COLO668 (cell line): ENCODE results near the gene PAPSS1.
"Not testable (repeated sequence)": the region's sequence is repeated elsewhere in the genome, so short reads cannot be mapped to it uniquely, and the experiment has no call there.

Experiments
- DNase-seq: peaks from one replicate; lab custom pipeline; 2025; ENCODE audit not compliant: unreplicated experiment; lab: John Stamatoyannopoulos, UW

PAPSS1 gene

DNA sequence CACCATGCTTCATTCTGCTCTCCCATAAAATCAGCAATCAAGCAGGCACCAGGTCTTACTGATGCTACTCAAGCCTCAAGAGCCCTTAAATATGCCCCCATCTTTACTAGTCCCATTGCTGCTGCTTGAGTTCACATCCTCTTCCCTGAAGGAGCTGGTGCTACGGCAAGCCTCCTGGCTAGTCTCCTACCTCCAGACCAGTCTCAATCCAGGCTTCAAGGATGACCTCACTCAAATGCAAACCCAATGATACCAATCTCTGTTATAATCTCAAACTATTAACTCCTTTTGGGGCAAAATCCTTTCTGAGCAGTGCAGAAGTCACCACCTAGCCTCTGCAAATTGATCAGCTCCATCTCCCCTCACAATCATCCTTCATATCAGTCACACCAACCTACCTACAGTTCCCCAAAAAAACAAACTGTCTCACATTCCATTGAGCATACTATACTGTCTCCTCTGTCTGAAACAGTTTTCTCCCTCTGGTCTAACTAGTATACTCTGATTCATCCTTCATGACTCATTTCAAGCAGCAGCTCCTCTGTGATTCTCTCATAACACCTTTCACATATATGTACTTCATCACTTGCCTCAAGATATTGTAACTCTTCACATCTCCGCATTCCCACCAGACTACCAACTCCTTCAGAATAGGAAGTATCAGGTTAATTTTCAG lies 30.0 kb downstream of the PAPSS1 start:
- DNase-seq: no peak

DNA sequence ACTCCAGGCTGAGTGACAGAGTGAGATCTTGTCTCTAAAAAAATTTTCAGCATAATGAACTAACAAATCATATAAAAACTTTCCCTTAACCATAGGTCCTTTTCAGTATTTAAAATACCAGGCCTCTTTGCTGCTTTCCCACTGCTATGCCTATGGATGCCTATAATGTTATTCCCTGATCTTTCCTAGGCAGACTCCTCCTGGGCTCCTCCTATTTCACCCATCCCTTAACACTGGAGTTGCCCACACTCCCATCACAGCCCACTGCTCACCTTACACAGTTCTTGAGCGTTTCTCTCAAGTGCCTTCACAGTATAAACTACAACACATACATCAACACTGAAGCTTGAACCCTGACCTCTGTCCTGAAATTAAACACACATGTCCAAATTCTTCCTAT lies 31.6 kb downstream of the PAPSS1 start:
- no peak for DNase-seq

DNA sequence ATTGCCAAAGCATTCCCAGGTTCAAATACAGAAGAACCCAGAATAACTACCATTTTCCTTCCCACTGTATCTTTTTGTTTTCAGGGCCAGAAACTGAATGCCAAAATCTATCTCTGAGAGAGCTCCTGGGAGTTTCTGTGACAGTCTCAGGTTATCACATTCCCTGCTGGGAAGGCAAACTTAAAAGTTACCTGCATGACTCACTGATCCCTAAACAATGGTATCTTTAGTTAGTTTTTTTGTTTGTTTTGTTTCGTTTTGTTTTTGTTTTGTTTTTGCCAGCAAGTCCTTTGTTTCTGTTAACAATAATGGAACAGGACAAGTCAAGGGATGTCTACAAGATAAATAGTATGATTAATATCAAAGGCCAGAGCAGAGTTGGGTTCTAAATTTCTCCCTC lies 34.3 kb downstream of the PAPSS1 start:
- DNase-seq: no peak

DNA sequence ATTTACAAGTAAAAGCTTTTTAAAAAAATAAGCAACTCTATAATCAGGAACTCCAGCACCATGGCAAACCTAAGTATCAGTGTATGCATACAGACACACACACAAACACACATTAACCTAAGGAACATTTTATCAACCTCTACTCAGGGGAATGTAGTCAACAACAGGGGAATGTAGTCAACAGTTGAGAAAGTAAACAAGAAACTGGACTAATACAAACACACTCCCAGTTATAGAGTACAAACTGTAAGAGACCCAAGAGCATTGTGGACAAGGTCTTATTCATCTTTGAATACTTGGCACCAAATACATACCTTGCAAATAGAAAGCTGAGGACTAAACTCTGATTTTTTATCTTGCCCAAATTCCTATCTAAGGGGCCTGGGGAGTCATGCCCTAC lies 36.2 kb downstream of the PAPSS1 start:
- no peak for DNase-seq

DNA sequence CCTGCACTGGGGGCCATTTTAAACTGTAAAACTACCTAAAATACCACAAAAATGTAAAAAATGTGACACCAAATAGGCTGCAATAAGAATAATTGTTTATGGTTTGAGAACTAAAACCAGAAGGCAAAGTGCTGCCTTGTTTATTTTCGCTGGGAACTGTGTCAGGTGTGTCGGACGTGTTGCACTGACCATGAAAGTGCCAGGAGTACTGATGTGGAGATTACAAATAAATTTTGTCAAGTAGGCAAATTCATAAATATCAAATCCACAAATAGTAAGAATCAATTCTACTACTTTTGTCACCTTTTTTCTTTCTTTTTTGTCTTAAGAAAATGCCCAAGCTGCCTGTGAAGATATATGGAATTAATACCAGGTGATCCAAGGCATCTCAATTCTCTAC lies 37.7 kb downstream of the PAPSS1 start:
- no peak for DNase-seq

DNA sequence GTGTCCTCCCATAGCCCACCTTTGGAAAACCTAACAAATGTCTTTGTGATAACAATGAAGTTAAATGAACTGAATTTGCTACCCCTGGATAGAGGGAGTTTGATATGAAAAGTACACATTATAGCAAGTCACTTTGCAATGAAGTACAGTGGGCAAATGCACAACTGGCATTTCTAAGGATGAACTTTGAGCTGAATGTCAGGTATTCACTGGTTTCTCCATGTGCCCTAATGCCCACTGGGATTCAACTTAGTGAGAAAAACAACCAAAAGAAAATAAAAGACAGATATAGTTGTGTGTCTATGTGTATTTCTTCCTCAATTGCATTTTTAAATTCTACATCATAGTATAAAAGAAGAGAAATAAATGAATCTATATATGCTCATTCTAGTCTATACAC lies 51.0 kb downstream of the PAPSS1 start:
- no peak for DNase-seq

DNA sequence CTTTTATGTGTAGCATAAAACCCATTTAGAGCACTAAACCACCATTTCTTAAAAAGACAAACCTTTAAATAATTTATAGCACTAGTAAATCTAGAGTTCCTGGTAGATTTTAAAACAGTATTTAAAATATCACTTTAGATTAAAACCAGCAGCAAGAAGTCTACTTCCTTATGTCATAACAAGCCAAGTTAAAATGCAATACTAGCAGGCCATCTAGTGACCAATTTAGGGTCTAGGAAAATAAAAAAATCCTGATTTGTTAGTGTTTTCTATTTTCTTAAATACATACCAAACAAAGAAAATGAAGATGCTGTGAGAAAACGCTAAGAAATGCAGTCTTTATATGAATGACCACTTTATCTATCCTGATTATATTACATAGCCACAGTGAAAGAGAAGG lies 53.9 kb downstream of the PAPSS1 start:
- DNase-seq: no peak

DNA sequence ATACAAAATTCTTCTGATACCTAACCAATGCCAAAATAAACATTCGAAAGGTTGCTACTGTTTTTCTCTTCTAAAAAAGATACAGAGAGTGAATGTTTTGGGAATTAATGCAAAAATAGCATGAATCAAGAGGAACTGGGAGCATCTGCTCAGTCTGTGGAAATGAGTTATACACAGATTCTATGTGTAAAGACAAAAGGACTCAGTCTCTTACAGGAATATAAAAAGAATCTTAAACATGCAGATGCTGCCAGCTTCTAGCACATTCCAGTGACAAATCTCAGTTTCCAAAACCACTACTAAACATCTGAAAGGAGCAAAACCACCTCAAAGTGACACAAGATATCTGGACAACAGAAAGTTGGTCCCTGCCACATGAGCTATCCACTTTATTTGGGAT lies 55.0 kb downstream of the PAPSS1 start:
- no peak for DNase-seq

DNA sequence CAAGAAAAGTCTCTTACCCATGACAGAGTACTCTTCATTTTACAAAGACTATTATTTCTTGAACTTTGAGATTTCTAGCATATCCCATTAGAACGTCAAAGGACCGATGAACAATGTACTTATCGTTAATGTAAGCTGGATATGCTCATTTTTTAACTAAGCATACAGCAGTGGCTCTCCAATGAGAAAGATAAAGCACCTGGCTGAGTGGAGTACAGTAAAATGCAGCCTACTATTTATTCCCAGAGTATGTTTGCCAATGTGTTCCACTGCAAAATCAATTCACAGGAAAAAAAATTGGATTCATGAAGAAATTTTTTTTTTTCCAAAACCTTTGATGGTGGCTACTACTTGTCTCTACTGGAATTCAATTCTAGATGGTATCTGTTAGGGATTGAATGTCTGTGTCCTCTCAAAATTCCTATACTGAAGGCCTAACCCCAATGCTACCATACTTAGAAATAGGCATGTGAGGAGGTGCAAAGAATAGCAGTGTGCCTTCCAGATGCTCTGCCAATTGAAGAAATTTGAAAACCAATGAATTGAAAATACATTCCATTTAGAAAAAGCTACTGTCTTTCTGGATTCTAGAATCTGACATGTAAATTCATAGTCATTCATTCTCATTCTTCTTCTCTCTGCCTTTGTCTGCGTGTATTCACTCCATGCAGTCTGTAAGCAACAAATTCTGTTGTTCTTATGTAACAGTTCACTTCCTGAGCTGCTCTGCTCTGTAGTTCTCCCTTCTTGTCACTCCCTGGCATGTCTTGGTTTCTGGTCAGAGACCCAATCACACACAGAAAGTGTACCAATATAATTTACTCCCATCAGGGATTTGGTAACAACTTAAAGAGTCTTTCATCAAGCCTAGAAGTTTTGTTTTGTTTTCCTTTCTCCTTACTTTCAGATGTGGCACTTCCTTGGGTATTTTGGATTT lies 61.4 kb downstream of the PAPSS1 start:
- DNase-seq: no peak

DNA sequence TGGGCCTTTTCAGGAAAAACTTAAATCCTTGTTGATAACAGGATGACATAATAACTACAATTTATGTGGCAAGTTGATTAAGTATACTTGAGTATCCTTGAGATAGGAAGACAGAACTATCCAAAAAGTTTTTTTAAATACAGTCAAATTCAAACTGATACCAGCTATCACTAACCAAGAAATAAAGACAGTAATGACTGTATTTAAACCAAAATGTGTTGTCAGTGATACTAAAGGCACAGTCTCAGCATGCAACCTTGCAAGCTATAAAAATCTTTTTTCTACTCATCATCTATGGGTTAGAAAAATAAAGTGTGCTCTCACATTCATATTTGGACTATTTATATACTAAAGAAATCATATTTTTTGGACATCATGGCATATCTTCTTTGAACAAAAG lies 64.7 kb downstream of the PAPSS1 start:
- no peak for DNase-seq

DNA sequence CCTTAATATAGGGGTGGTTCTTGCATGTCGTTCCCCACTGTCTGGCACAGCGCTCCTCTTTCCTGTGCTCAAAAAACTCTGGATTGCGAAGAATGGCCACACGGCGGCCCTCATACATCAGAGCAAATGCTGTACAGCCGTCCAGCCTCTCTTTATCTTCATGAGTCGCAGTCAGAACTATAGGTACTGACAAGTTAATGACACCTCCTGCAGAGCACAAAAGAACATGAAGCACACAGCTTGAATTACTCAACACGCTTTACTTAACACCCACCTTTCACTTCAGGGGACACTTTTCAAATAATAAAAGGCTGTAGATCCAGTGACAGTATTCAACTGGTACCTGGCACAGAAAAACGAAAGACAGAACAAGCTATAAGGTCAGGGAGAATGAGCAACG lies 65.3 kb downstream of the PAPSS1 start:
- DNase-seq: no peak

DNA sequence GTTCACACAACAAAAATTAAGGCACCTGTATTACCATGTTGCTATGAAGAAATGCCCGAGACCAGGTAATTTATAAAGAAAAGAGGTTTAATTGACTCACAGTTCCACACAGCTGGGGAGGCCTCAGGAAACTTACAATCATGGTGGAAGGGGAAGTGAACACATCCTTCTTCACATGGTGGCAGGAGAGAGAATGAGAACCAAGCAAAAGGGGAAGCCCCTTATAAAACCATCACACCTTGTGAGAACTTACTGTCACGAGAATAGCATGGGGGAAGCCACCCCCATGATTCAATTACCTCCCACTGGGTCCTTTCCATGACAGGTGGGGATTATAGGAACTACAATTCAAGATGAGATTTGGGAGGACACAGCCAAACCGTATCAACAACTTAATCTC lies 68.6 kb downstream of the PAPSS1 start:
- DNase-seq: not testable (repeated sequence)

DNA sequence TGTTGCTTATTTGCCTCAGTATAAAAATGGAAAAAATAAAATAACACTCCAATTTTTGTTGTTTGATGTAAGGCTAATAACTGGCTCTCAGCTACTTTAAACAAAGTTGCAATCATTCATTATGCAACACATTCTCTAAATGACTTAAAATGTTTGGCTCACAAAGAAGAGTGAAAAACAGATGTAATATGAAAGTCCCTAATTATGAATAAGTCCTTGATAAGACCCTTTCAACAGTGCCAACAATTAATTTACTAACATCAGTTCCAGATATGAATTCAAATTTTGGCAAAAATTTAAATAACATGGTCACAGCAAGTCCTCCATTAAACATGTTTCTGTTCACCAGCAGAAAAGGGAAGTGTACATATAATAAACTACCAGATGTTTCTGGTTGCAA lies 69.8 kb downstream of the PAPSS1 start:
- DNase-seq: no peak

DNA sequence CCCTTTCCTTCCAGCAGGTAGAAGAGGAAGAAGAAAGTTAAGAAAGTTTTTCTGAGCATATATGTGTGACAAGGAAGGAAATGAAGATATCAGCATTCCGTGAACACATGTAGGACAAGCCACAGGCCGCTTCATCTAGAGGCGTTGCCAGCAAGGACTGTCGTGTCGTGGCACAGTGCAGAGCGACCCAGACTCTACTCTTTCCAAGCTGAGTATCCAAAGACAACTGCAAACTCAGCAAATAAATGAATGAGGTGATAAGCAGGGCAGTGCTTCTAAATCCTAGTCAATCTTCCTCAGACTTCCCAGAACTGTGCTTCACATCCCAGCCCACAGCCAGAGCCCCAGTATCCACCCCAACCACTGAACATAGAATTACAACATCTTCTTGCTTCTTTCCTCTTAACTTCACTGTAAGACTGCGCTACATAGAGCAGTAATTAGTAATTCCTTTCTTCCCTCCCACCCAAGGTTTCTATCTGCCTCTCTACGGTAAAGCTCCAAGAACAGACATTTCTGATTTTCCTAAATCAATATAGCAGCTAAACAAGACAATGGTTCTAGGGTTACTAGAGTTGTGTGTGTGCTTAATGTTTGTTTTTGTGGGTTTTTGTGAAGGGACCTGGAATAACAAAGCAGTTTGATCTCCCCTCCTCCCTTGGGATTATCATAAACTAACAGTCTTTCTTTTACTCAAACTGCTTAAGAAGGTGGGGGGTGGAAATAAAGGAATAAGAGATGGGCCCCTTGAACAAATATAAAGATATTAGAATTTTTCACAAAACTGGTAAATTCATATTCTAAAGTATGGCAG lies 71.6 kb downstream of the PAPSS1 start:
- no peak for DNase-seq

DNA sequence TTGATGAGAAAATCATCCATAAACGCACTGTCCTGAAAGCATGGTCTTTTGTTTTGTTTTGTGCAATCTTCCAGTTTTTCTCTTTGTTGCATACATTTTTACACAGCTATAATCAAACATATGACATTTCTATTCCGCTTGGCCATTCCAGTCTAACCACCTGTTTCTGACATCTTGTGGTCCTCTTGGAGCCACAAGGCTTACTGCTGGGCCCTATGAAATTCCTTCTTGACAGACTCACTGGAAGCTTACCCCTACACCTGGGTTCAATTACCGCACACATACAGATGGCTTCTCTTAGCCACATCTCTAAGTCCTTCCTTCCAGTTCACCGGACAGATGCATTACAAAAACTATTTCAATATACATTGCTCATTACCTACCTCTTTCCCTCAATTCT lies 72.4 kb downstream of the PAPSS1 start:
- DNase-seq: no peak

DNA sequence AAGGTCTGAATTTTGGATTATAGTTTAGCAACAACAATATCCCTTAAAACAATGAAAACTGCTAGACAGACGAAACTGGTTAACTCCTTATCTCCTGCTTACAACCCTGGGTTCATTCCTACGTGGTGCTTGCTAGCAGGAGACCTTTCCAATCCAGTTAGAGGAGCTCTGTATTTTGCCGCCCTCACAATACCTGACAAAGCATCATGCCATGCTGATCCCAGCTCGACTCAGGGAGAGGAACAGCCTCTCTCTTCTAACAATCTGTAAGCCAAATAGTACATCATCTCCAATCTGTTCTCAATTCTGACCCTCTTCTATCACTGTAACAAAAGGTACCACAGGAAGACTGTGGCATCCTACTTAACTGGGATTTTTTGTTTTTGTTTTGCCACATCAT lies 74.4 kb downstream of the PAPSS1 start:
- no peak for DNase-seq

DNA sequence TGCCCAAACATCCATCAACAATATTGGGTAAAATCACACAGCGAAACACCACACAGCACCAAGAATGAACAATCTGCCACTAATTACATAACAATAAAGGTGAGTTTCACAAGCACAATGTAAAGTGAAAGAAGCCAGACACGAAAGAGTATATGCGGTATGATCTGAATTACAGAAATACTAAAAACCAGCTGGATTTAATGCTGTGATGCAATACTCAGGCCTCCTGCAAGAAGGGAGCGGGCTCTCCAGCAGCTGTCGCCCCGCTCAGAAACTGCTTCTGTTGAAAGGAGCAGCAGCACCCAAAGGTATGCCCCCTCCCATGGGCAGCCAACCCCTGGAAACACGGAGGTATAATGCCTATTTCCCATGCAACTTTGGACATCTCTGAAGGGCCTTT lies 77.0 kb downstream of the PAPSS1 start:
- DNase-seq: no peak

DNA sequence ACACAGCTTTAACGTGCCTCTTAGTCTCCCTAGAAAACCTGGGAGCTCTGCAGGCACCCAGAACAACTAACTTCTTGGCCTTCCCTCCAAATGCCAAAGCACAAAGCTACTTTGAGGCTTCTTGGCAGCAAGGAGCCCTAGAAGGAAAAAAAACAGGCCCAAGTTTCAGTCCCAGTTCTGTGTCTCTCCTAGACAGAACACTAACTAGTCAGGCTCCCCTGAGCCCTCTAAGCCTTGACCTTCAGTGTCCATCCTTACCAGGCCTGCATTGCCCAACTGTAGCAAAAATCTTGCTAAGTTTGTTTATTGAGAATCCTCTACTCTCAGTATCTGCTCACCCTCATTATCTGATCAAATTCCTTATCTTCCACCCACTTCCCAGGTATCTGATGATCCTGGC lies 79.2 kb downstream of the PAPSS1 start:
- no peak for DNase-seq

DNA sequence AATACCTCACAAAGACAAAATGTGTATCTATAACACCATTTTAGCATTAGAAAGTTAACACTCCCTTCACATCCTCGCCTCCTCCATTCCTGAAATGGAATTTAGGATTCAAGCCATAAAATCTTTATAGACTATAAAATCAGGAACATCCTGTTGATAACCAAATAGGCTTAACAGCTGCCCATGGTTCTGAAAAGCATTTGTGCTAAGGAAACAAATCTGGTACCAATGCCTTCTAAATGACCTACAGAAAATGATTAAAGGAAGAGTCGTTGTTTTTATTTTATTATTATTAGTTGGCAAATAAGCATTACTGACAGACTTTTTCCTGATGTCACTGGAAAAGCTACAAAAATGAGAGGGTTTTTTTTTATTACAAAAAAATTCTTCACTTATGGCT lies 79.8 kb downstream of the PAPSS1 start:
- no peak for DNase-seq

DNA sequence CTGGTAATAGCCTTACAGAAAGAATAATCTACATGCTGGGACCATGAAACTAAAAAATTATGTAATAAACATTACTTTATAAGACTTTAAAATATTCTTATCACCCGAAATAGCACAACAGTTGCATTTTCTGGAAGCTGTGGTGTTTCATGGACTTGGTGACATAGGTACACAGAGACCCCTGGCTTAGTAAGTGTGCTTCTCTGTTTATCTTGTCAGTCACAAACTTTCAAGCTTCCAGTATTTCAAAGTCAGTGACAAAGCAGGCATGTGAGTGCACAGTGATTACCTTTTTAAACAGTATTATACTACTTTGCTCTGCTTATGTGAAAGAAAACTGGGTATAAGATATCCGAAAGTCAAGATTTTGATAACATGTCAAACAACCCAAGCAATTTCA lies 84.3 kb downstream of the PAPSS1 start:
- no peak for DNase-seq

DNA sequence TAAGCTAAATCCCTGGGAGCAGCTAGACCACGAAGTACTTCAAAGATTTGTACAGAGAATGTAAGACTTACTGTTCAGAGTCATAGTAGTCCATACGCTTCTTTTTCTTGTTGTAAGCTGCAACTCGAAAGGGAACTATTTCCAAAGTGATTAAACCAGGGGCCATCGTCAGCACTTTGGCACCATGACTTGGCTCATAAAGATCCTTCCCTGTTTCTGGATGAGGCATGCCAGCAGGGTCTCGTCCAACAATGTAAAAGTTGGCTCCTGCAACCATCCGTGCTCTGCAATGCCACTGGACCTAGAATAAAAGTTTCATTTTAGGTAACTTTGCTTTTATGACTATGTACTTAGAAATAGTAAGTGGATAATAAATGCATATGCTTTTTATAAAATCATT lies 88.5 kb downstream of the PAPSS1 start:
- DNase-seq: no peak
